Measurements from ENCODE around the gene ZFPL1. TPM values are rescaled to one million over a fixed set of nuclear protein-coding genes. Genes with fewer than 3 reads are reported as not detected.

ZFPL1 gene
- total RNA-seq, 3 donors from 2014 or later = 36.3 to 50.6 (median 42.6) TPM

- ATAC-seq (peak; percentile 65), DNase-seq (peak; percentile 87 to 95 (median 93))
- H3K4me1 ChIP-seq (ENCODE audit: low read depth) = peaks cover 23% of the 10 kb centered on the region
- H3K9me3 ChIP-seq = no peaks in the 10 kb centered on the region
- peak; percentile 100 for TF ChIP-seq CTCF (IDR thresholded peaks at IDR 0.05)
- H3K36me3 ChIP-seq (ENCODE audit: low read depth) = peaks cover 5% of the 10 kb centered on the region
- intact Hi-C loops (cut with DNase I, micrococcal nuclease) = no loop called here
- H3K4me3 ChIP-seq = no peak overlapping the region
These were observed 26.4 kb downstream of the ZFPL1 start for GRCh38 chr11:65110354-65110861.

GRCh38 chr11:65111159-65111743, 27.2 kb downstream of the ZFPL1 start:
- Histone ChIP-seq H3K4me3 (peak overlapping the region; percentile 11), H3K36me3 (ENCODE audit: low read depth) (peaks cover 5% of the 10 kb centered on the region)
- no peak for DNase-seq

GRCh38 chr11:65111744-65112545, 27.9 kb downstream of the ZFPL1 start, which contains the start of gene TM7SF2:
Gene TM7SF2, plus strand, starts transcription at chr11:65111872. Its CDS starts 144 bp downstream, at chr11:65112016.
- peaks cover 34% of the 10 kb centered on the region for H3K4me1 ChIP-seq (ENCODE audit: low read depth)
- DNase-seq = peak; percentile 97 to 99 (median 98)
- H3K9me3 ChIP-seq = no peaks in the 10 kb centered on the region
- ATAC-seq = peak; percentile 87
- peaks cover 5% of the 10 kb centered on the region for H3K36me3 ChIP-seq (ENCODE audit: low read depth)
- TF ChIP-seq CTCF (IDR thresholded peaks at IDR 0.05) = no peak
- peak within 1 kb of the TSS; percentile 11 for H3K4me3 ChIP-seq
- intact Hi-C loops (cut with DNase I, micrococcal nuclease) = no loop called here

More at GRCh38 chr11:65111159-65111743, 27.2 kb downstream of the ZFPL1 start:
- no peak for TF ChIP-seq CTCF (IDR thresholded peaks at IDR 0.05)
- intact Hi-C loops (cut with DNase I, micrococcal nuclease) = no loop called here
- no peak for ATAC-seq
- Histone ChIP-seq H3K9me3 (no peaks in the 10 kb centered on the region), H3K4me1 (ENCODE audit: low read depth) (peaks cover 27% of the 10 kb centered on the region)

- DNase-seq (peak; percentile 79 to 88 (median 84)), ATAC-seq (peak; percentile 70)
- intact Hi-C loops (cut with DNase I, micrococcal nuclease) = no loop called here
- H3K9me3 ChIP-seq = no peaks in the 10 kb centered on the region
- H3K4me1 ChIP-seq (ENCODE audit: low read depth) = peaks cover 34% of the 10 kb centered on the region
- no peak overlapping the region for H3K4me3 ChIP-seq
- peak; percentile 93 for TF ChIP-seq CTCF (IDR thresholded peaks at IDR 0.05)
- H3K36me3 ChIP-seq (ENCODE audit: low read depth) = peaks cover 5% of the 10 kb centered on the region
These were observed 28.7 kb downstream of the ZFPL1 start for GRCh38 chr11:65112546-65113360.

GRCh38 chr11:65113361-65113756, 29.3 kb downstream of the ZFPL1 start:
- intact Hi-C loops (cut with DNase I, micrococcal nuclease) = no loop called here
- Histone ChIP-seq H3K4me3 (no peak overlapping the region), H3K4me1 (ENCODE audit: low read depth) (peaks cover 34% of the 10 kb centered on the region), H3K36me3 (ENCODE audit: low read depth) (no peaks in the 10 kb centered on the region), H3K9me3 (no peaks in the 10 kb centered on the region)
- TF ChIP-seq CTCF (IDR thresholded peaks at IDR 0.05) = no peak
- DNase-seq (no peak), ATAC-seq (no peak)

Measured in mucosa of descending colon (tissue), 3 donors.